CD14-positive monocyte (primary cell): ENCODE data around the gene THAP7. TPM values are rescaled to one million over a fixed set of nuclear protein-coding genes. Genes with fewer than 3 reads are reported as not detected.

Source experiments
- DNase-seq, 3 donors: peaks; one replicate each; pipeline ENCODE4 v3.0.0-alpha.2; 2011 to 2022
- H2AFZ ChIP-seq: 2 replicates; pipeline ENCODE4 v1.6.0; 2012; ENCODE audit warnings: mild to moderate bottlenecking, low read depth, low read length, inconsistent platforms; ENCODE audit not compliant: insufficient read depth, poor library complexity, severe bottlenecking
- H3K27ac ChIP-seq, 2 donors: 1 replicate in 1 of 2; 2 replicates in 1 of 2; pipeline ENCODE4 v1.5.1; 2012 to 2013; ENCODE audit warnings: low read length in 2 of 2, control low read depth in 1 of 2, inconsistent platforms in 1 of 2, low read depth in 1 of 2, mild to moderate bottlenecking in 1 of 2
- H3K27me3 ChIP-seq, 2 donors: one replicate each; pipeline versions ENCODE4 v1.6.0 to v1.6.1; 2011 to 2013; ENCODE audit warnings: low read length in 2 of 2; ENCODE audit not compliant: control insufficient read depth in 2 of 2, insufficient read depth in 2 of 2
- H3K36me3 ChIP-seq, 2 donors: replicated peaks in 1 of 2; 1 replicate in 1 of 2; 2 replicates in 1 of 2; pipeline versions ENCODE4 v1.5.1 to v1.6.1; 2012 to 2013; ENCODE audit warnings: low read length in 2 of 2, control low read depth in 1 of 2, inconsistent platforms in 1 of 2, mild to moderate bottlenecking in 1 of 2; ENCODE audit not compliant: insufficient read depth in 2 of 2, control insufficient read depth in 1 of 2
- H3K4me1 ChIP-seq, 2 donors: 1 replicate in 1 of 2; 2 replicates in 1 of 2; pipeline versions ENCODE4 v1.5.1 to v1.6.1; 2012 to 2013; ENCODE audit warnings: low read length in 2 of 2, control low read depth in 1 of 2, inconsistent platforms in 1 of 2, mild to moderate bottlenecking in 1 of 2, moderate library complexity in 1 of 2; ENCODE audit not compliant: insufficient read depth in 2 of 2, control insufficient read depth in 1 of 2
- H3K4me2 ChIP-seq: replicated peaks from 2 replicates; pipeline ENCODE3; 2012; ENCODE audit warnings: low read length, moderate library complexity, mild to moderate bottlenecking; ENCODE audit not compliant: poor library complexity, severe bottlenecking; ENCODE audit errors: extremely low read depth
- H3K4me3 ChIP-seq, 3 experiments: fragments of 200-600 bp in 1 of 3; sonication (generic) in 1 of 3; replicated peaks in 1 of 3; 1 replicate in 2 of 3; 2 replicates in 1 of 3; pipeline ENCODE4 v1.5.1; 2011 to 2013; ENCODE audit warnings: low read length in 3 of 3, mild to moderate bottlenecking in 3 of 3, control low read depth in 2 of 3, low read depth in 2 of 3, inconsistent platforms in 1 of 3, moderate library complexity in 1 of 3
- H3K79me2 ChIP-seq: 2 replicates; pipeline ENCODE4 v1.6.0; 2012; ENCODE audit warnings: mild to moderate bottlenecking, control low read depth, inconsistent platforms, low read length, moderate library complexity; ENCODE audit not compliant: insufficient read depth
- H3K9ac ChIP-seq: 2 replicates; pipeline ENCODE4 v1.6.0; 2017; ENCODE audit warnings: low read length, mild to moderate bottlenecking; ENCODE audit not compliant: insufficient read depth, poor library complexity, severe bottlenecking
- H3K9me3 ChIP-seq, 2 donors: replicated peaks in 1 of 2; 1 replicate in 1 of 2; 2 replicates in 1 of 2; pipeline versions ENCODE4 v1.5.1 to v1.6.1; 2012 to 2013; ENCODE audit warnings: low read length in 2 of 2, control low read depth in 1 of 2; ENCODE audit not compliant: control insufficient read depth in 1 of 2, insufficient read depth in 1 of 2
- H4K20me1 ChIP-seq: 2 replicates; pipeline ENCODE4 v1.6.0; 2012; ENCODE audit warnings: mild to moderate bottlenecking, low read length, control low read depth, moderate library complexity; ENCODE audit not compliant: insufficient read depth
- H3K27ac Mint-ChIP-seq, 7 donors: one replicate each; pipeline ENCODE4 v1.8.0; 2020; ENCODE audit warnings: mild to moderate bottlenecking in 7 of 7, mixed read lengths in 7 of 7, moderate library complexity in 6 of 7, inconsistent platforms in 2 of 7
- H3K27me3 Mint-ChIP-seq, 3 donors: one replicate each; pipeline ENCODE4 v1.8.0; 2021 to 2022; ENCODE audit warnings: low read depth in 3 of 3, mild to moderate bottlenecking in 3 of 3, mixed read lengths in 3 of 3, moderate library complexity in 3 of 3, inconsistent platforms in 1 of 3
- H3K36me3 Mint-ChIP-seq, 2 donors: one replicate each; pipeline ENCODE4 v1.8.0; 2020; ENCODE audit warnings: mixed read lengths in 2 of 2, inconsistent platforms in 1 of 2, mild to moderate bottlenecking in 1 of 2
- H3K4me1 Mint-ChIP-seq: one replicate; pipeline ENCODE4 v1.8.0; 2020; ENCODE audit warnings: mild to moderate bottlenecking, mixed read lengths
- H3K4me3 Mint-ChIP-seq, 2 donors: one replicate each; pipeline ENCODE4 v1.8.0; 2020; ENCODE audit warnings: mild to moderate bottlenecking in 2 of 2, mixed read lengths in 2 of 2, moderate library complexity in 1 of 2
- H3K9me3 Mint-ChIP-seq, 7 donors: one replicate each; pipeline ENCODE4 v1.8.0; 2020 to 2022; ENCODE audit warnings: mixed read lengths in 7 of 7, mild to moderate bottlenecking in 6 of 7, moderate library complexity in 6 of 7, inconsistent platforms in 2 of 7
- WGBS: methylation state at CpG from one replicate; pipeline ENCODE4 v1.1.5; 2013; ENCODE audit warnings: missing lambda C conversion rate; ENCODE audit not compliant: insufficient coverage; 5-methylcytosine and 5-hydroxymethylcytosine counted together
- intact Hi-C, 2 donors: fragments of 100-400 bp; cut with micrococcal nuclease; formaldehyde crosslinking; loops; one replicate each; pipeline versions ENCODE4 v1.15.0 to v1.15.1; 2023
- polyA plus RNA-seq, 3 donors: library from polyadenylated mRNA; depleted of rRNA in 1 of 3; unstranded in 2 of 3; stranded (reverse) in 1 of 3; fragments of 300-500 nt in 2 of 3; fragments of >200 nt in 1 of 3; fragmentation: Illumina TruSeq in 2 of 3; gene quantifications; 1 replicate in 2 of 3; 2 replicates in 1 of 3; pipeline ENCODE4 v1.2.3, GENCODE V29; 2012 to 2021
- TF ChIP-seq, protein P1 (sequence below): fragments of 200-600 bp; IDR thresholded peaks from one replicate; pipeline ENCODE4 v1.8.0; 2022; ENCODE audit warnings: antibody characterized with exemption, mild to moderate bottlenecking

Gene THAP7
- polyA plus RNA-seq, 3 donors: 18.4 to 22.9 (median 19.8) TPM

DNA sequence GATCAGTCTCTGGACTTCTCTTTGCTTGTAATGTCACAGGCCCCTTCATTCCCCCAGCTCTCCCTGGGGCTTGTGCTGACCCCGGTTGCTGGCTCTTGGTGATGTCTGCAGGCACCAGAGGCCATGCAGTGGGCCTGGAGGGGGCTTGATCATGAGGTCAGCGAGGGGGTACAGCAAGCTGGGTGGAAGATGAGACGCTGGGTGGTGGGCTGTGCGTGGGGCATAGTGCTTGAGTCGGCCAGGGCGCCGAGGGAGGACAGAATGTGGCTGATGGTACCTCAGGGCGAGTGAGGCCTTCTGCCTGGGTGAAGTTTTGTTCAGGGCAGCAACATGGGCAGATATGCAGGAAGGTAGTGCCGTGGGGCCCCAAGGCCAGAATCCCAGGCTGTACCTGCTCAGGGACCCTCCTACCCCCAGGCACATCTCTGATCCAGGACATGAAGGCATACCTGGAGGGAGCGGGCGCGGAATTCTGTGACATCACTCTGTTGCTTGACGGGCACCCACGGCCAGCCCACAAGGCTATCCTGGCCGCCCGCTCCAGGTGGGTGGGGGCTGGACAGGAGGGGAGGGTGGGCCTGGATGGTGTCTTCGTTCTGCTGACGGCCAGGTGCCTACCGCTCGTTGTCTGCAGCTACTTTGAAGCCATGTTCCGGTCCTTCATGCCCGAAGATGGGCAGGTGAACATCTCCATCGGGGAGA lies 6.4 kb downstream of the THAP7 start:
- intact Hi-C loops: no loop called here
- 94% methylated on average over 20 of the region's 23 CpGs for WGBS
- peaks cover 4% of the 10 kb centered on the region for H3K79me2 ChIP-seq
- no peak overlapping the region for H2AFZ ChIP-seq
- H3K4me3 ChIP-seq: no peak overlapping the region
- H3K27ac Mint-ChIP-seq: peak overlapping the region in 1 of 7 donors; percentile 8
- peaks cover 81 to 97% of the 10 kb centered on the region in 2 donors for H3K36me3 ChIP-seq
- TF ChIP-seq, protein P1, sequence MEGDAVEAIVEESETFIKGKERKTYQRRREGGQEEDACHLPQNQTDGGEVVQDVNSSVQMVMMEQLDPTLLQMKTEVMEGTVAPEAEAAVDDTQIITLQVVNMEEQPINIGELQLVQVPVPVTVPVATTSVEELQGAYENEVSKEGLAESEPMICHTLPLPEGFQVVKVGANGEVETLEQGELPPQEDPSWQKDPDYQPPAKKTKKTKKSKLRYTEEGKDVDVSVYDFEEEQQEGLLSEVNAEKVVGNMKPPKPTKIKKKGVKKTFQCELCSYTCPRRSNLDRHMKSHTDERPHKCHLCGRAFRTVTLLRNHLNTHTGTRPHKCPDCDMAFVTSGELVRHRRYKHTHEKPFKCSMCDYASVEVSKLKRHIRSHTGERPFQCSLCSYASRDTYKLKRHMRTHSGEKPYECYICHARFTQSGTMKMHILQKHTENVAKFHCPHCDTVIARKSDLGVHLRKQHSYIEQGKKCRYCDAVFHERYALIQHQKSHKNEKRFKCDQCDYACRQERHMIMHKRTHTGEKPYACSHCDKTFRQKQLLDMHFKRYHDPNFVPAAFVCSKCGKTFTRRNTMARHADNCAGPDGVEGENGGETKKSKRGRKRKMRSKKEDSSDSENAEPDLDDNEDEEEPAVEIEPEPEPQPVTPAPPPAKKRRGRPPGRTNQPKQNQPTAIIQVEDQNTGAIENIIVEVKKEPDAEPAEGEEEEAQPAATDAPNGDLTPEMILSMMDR: no peak
- DNase-seq: no peak
- H3K27me3 Mint-ChIP-seq: peaks cover 0 to 6% (median 0%) of the 10 kb centered on the region in 3 donors
- H3K36me3 Mint-ChIP-seq: peaks cover 46 to 80% of the 10 kb centered on the region in 2 donors
- H3K4me1 ChIP-seq: peaks cover 2 to 5% of the 10 kb centered on the region in 2 donors
- H3K4me1 Mint-ChIP-seq: peaks cover 4% of the 10 kb centered on the region
- H3K9me3 ChIP-seq: no peaks in the 10 kb centered on the region
- H3K9me3 Mint-ChIP-seq: no peaks in the 10 kb centered on the region
- no peak overlapping the region for H3K4me2 ChIP-seq
- H3K27ac ChIP-seq: no peak overlapping the region
- peak overlapping the region in 1 of 2 donors; percentile 24 for H3K4me3 Mint-ChIP-seq
- no peaks in the 10 kb centered on the region for H4K20me1 ChIP-seq
- no peak overlapping the region for H3K9ac ChIP-seq
- H3K27me3 ChIP-seq: no peaks in the 10 kb centered on the region

DNA sequence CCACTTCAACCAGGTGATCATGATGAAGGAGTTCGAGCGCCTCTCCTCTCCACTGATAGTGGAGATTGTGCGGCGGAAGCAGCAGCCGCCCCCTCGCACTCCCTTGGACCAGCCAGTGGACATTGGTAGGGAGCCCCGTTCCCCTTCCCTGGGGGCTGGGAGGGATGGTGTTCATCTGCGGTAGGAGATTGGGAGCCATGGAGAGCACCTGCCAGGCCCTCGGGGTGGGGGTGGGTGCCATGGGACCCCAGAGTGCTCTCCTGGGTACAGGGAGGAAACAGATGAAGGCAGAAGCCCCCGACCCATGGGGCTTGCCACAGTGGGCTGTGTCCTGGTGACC lies 7.0 kb downstream of the THAP7 start:
- Mint-ChIP-seq H3K27ac (no peak overlapping the region), H3K36me3 (peaks cover 48 to 79% of the 10 kb centered on the region in 2 donors), H3K4me1 (no peaks in the 10 kb centered on the region), H3K4me3 (no peak overlapping the region), H3K27me3 (peaks cover 0 to 6% (median 3%) of the 10 kb centered on the region in 3 donors), H3K9me3 (no peaks in the 10 kb centered on the region)
- Histone ChIP-seq H3K9me3 (no peaks in the 10 kb centered on the region), H3K4me3 (no peak overlapping the region), H3K4me1 (no peaks in the 10 kb centered on the region), H2AFZ (no peak overlapping the region), H3K79me2 (no peaks in the 10 kb centered on the region), H4K20me1 (no peaks in the 10 kb centered on the region), H3K9ac (no peak overlapping the region), H3K27ac (no peak overlapping the region), H3K4me2 (no peak overlapping the region), H3K27me3 (no peaks in the 10 kb centered on the region), H3K36me3 (peaks cover 80 to 98% of the 10 kb centered on the region in 2 donors)
- intact Hi-C loops: no loop called here
- 99% methylated on average over 8 of the region's 10 CpGs for WGBS
- TF ChIP-seq, protein P1: no peak
- no peak for DNase-seq
